Measurements from ENCODE around the gene DHRS7C. TPM values are rescaled to one million over a fixed set of nuclear protein-coding genes. Genes with fewer than 3 reads are reported as not detected.

Gene DHRS7C
- total and polyA plus RNA-seq, 2 of the 13 experiments (the other 11 are each of a cell fraction or from before 2014, with no cell fraction given): not detected

DNA sequence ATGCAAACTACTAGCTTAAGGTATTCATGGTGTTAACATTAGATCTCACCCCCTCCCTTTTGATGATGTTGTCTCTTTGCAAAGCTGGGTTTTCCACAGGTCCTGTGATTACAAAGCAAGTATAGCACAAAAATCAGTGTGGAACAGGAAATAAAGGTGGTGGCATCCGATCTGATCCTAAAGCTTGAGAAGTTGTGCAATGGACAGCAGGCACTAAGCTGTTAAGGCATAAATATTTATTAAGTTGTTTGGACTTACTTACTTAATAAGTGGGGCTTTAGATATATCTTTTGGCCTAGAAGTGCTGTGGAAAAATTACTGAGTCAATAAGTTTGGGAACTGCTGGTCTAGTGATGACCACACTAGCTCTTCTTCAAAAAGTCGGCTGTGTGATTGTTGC, 39.3 kb upstream of the DHRS7C start:
- POLR2A ChIA-PET: no interaction called here
- H3K36me3 ChIP-seq (replicated peaks in 1 of 2; ENCODE audit: control insufficient read depth in 1 of 2, insufficient read depth in 2 of 2, low read length in 2 of 2): no peaks in the 10 kb centered on the region
- CTCF ChIA-PET (ENCODE audit: low intra/inter-chr PET ratio, low total read pairs): no interaction called here
- H3K4me2 ChIP-seq (ENCODE audit: low read depth, low read length): no peak overlapping the region
- no TSS peak for BruUV-seq (replicated peaks)
- in situ Hi-C loops (cut with HindIII; ENCODE audit: extremely low pct_ligation_motif_present, low pct_unique_long_range_greater_than_20kb) (no loop called here), intact Hi-C loops (cut with micrococcal nuclease; ENCODE audit: unreplicated experiment) (no loop called here)
- H4K20me1 ChIP-seq (ENCODE audit: insufficient read depth, low read length): no peaks in the 10 kb centered on the region
- H3K27ac ChIP-seq (ENCODE audit: extremely low read length, insufficient read depth, low read length): no peak overlapping the region
- H3K4me3 ChIP-seq (replicated peaks in 1 of 3; ENCODE audit: insufficient read depth in 1 of 3, low read depth in 2 of 3, low read length in 3 of 3): no peak overlapping the region
- DNase-seq (ENCODE audit: low spot score) (no peak), ATAC-seq (no peak), FAIRE-seq (no peak)
- no peak overlapping the region for H3K9ac ChIP-seq (ENCODE audit: insufficient read depth, low read depth, low read length)
- H2AFZ ChIP-seq (ENCODE audit: low read length): no peak overlapping the region
- TF ChIP-seq KMT2A (CRISPR knock-in tag; IDR thresholded peaks at IDR 0.05) (no peak), IRX3 (CRISPR knock-in tag; IDR thresholded peaks at IDR 0.05; ENCODE audit: borderline replicate concordance, low read depth) (no peak), ZNF263 (CRISPR knock-in tag; IDR thresholded peaks at IDR 0.05) (no peak), KDM1A (CRISPR knock-in tag; IDR thresholded peaks at IDR 0.05) (no peak)
- H3K27me3 ChIP-seq (ENCODE audit: control insufficient read depth in 1 of 2, insufficient read depth in 2 of 2, low read length in 2 of 2): peaks cover 4 to 10% of the 10 kb centered on the region in 2 experiments; a peak in 3 of 5 replicates
- no peaks in the 10 kb centered on the region for H3K79me2 ChIP-seq (ENCODE audit: insufficient read depth, low read length)
- no peaks in the 10 kb centered on the region for H3K4me1 ChIP-seq (ENCODE audit: insufficient read depth, low read length)
- WGBS (ENCODE audit: low lambda C conversion rate): 40% methylated on average over 2 of the region's 2 CpGs
- H3K9me3 ChIP-seq (ENCODE audit: low read length): no peaks in the 10 kb centered on the region

DNA sequence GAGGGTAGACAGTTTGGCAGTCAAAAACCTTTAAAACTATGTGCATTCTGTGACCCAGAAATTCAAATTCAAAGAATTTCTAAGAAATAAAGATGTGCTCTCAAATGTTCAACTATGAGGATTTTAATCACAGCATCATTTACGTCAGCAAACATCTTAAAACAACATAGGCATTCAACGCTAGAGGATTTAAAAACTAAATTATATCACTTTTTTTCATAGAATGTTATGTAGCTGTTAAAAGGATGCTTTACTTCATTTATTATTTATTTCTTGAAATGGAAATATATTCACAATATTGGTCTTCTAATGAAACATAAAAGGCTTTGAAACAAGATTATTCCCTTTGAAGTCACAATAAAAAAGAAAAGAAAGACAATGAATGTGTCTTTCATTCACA, 38.0 kb upstream of the DHRS7C start:
- FAIRE-seq (no peak), DNase-seq (ENCODE audit: low spot score) (no peak), ATAC-seq (no peak)
- Histone ChIP-seq H3K36me3 (replicated peaks in 1 of 2; ENCODE audit: control insufficient read depth in 1 of 2, insufficient read depth in 2 of 2, low read length in 2 of 2) (no peaks in the 10 kb centered on the region), H3K9me3 (ENCODE audit: low read length) (no peaks in the 10 kb centered on the region), H4K20me1 (ENCODE audit: insufficient read depth, low read length) (no peaks in the 10 kb centered on the region), H3K4me2 (ENCODE audit: low read depth, low read length) (no peak overlapping the region), H3K27me3 (ENCODE audit: control insufficient read depth in 1 of 2, insufficient read depth in 2 of 2, low read length in 2 of 2) (peaks cover 2 to 20% of the 10 kb centered on the region in 2 experiments), H3K9ac (ENCODE audit: insufficient read depth, low read depth, low read length) (no peak overlapping the region), H2AFZ (ENCODE audit: low read length) (no peak overlapping the region), H3K4me3 (replicated peaks in 1 of 3; ENCODE audit: insufficient read depth in 1 of 3, low read depth in 2 of 3, low read length in 3 of 3) (no peak overlapping the region), H3K27ac (ENCODE audit: extremely low read length, insufficient read depth, low read length) (no peak overlapping the region), H3K79me2 (ENCODE audit: insufficient read depth, low read length) (no peaks in the 10 kb centered on the region), H3K4me1 (ENCODE audit: insufficient read depth, low read length) (no peaks in the 10 kb centered on the region)
- 7% methylated on average over 2 of the region's 2 CpGs for WGBS (ENCODE audit: low lambda C conversion rate)
- POLR2A ChIA-PET: no interaction called here
- BruUV-seq (replicated peaks): no TSS peak
- intact Hi-C loops (cut with micrococcal nuclease; ENCODE audit: unreplicated experiment): no loop called here
- in situ Hi-C loops (cut with HindIII; ENCODE audit: extremely low pct_ligation_motif_present, low pct_unique_long_range_greater_than_20kb): no loop called here
- CTCF ChIA-PET (ENCODE audit: low intra/inter-chr PET ratio, low total read pairs): no interaction called here
- TF ChIP-seq RFX5 (IDR thresholded peaks at IDR 0.05; ENCODE audit: low read depth, low read length) (no peak), TBX3 (IDR thresholded peaks at IDR 0.05; ENCODE audit: borderline replicate concordance) (no peak), NR2F6 (IDR thresholded peaks at IDR 0.05) (no peak), NR2F6 (CRISPR knock-in tag; IDR thresholded peaks at IDR 0.05) (no peak), BRD4 (CRISPR knock-in tag; IDR thresholded peaks at IDR 0.05) (no peak), SOX5 (CRISPR knock-in tag; IDR thresholded peaks at IDR 0.05; ENCODE audit: borderline replicate concordance) (no peak), NFE2L2 (IDR thresholded peaks at IDR 0.05; ENCODE audit: low read length) (no peak)
- TF ChIP-seq, protein P1, sequence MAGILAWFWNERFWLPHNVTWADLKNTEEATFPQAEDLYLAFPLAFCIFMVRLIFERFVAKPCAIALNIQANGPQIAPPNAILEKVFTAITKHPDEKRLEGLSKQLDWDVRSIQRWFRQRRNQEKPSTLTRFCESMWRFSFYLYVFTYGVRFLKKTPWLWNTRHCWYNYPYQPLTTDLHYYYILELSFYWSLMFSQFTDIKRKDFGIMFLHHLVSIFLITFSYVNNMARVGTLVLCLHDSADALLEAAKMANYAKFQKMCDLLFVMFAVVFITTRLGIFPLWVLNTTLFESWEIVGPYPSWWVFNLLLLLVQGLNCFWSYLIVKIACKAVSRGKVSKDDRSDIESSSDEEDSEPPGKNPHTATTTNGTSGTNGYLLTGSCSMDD (CRISPR knock-in tag; IDR thresholded peaks at IDR 0.05): no peak
- TF ChIP-seq, protein P2, sequence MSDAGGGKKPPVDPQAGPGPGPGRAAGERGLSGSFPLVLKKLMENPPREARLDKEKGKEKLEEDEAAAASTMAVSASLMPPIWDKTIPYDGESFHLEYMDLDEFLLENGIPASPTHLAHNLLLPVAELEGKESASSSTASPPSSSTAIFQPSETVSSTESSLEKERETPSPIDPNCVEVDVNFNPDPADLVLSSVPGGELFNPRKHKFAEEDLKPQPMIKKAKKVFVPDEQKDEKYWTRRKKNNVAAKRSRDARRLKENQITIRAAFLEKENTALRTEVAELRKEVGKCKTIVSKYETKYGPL (CRISPR knock-in tag; IDR thresholded peaks at IDR 0.05): no peak
- TF ChIP-seq, protein P3, sequence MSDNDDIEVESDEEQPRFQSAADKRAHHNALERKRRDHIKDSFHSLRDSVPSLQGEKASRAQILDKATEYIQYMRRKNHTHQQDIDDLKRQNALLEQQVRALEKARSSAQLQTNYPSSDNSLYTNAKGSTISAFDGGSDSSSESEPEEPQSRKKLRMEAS (IDR thresholded peaks at IDR 0.05): no peak
- TF ChIP-seq, protein P4, sequence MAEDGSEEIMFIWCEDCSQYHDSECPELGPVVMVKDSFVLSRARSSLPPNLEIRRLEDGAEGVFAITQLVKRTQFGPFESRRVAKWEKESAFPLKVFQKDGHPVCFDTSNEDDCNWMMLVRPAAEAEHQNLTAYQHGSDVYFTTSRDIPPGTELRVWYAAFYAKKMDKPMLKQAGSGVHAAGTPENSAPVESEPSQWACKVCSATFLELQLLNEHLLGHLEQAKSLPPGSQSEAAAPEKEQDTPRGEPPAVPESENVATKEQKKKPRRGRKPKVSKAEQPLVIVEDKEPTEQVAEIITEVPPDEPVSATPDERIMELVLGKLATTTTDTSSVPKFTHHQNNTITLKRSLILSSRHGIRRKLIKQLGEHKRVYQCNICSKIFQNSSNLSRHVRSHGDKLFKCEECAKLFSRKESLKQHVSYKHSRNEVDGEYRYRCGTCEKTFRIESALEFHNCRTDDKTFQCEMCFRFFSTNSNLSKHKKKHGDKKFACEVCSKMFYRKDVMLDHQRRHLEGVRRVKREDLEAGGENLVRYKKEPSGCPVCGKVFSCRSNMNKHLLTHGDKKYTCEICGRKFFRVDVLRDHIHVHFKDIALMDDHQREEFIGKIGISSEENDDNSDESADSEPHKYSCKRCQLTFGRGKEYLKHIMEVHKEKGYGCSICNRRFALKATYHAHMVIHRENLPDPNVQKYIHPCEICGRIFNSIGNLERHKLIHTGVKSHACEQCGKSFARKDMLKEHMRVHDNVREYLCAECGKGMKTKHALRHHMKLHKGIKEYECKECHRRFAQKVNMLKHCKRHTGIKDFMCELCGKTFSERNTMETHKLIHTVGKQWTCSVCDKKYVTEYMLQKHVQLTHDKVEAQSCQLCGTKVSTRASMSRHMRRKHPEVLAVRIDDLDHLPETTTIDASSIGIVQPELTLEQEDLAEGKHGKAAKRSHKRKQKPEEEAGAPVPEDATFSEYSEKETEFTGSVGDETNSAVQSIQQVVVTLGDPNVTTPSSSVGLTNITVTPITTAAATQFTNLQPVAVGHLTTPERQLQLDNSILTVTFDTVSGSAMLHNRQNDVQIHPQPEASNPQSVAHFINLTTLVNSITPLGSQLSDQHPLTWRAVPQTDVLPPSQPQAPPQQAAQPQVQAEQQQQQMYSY (CRISPR knock-in tag; IDR thresholded peaks at IDR 0.05): no peak
